Measurements from ENCODE around the gene SUMF2. TPM values are rescaled to one million over a fixed set of nuclear protein-coding genes. Genes with fewer than 3 reads are reported as not detected.

SUMF2 gene
- total and polyA plus RNA-seq, 2 of the 13 experiments (the other 11 are each of a cell fraction or from before 2014, with no cell fraction given) = 48.9 to 54.4 TPM

DNA sequence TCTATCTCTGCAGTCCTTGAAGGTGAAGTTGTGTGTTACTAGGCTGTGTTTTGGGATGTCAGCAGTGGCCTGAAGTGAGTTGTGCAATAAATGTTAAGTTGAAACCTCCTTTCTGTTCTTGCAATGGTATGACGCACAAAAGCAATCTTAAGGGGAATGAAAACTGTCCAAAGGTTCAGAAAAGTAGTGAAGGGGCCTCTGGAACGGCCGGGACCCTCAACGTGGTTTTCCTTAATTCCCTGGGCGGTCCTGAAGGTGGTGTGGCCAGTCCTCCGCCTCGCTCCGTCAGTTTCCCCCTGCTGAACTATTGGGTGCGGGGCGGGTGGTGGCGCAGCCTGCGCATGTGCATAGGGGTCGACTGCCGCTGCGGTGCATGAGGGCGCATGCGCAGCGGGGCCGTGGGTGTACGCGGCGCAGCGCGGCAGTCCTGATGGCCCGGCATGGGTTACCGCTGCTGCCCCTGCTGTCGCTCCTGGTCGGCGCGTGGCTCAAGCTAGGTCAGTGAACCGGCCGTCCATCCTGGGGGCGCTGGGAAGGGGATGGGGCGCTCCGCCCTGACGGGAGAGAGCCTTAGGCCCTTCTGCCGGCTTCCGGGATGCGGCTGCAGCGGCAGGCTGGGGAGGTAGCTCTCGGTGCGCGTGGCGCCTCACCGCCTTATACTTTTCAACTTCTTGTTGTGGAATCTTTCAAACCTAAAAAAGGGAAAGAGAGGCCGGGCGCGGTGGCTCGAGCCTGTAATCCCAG is at the start of gene SUMF2 (continued):
- TF ChIP-seq KMT2A (CRISPR knock-in tag; IDR thresholded peaks at IDR 0.05) (peak; percentile 67; the same call in 1 of the 2 replicates), ZNF296 (CRISPR knock-in tag; conservative IDR thresholded peaks at IDR 0.05) (no peak), ZNF609 (CRISPR knock-in tag; IDR thresholded peaks at IDR 0.05; ENCODE audit: borderline replicate concordance) (peak; percentile 14; the same call in 1 of the 2 replicates), MTA3 (CRISPR knock-in tag; IDR thresholded peaks at IDR 0.05) (no peak), MEIS1 (CRISPR knock-in tag; IDR thresholded peaks at IDR 0.05; ENCODE audit: borderline replicate concordance) (no peak; the same call in 1 of the 2 replicates), ZNF615 (CRISPR knock-in tag; IDR thresholded peaks at IDR 0.05; ENCODE audit: borderline replicate concordance) (no peak), NFYC (CRISPR knock-in tag; IDR thresholded peaks at IDR 0.05) (no peak; the same call in 1 of the 2 replicates), ZNF235 (CRISPR knock-in tag; IDR thresholded peaks at IDR 0.05; ENCODE audit: borderline replicate concordance) (no peak), ZNF672 (CRISPR knock-in tag; IDR thresholded peaks at IDR 0.05) (no peak), CREBL2 (CRISPR knock-in tag; IDR thresholded peaks at IDR 0.05; ENCODE audit: borderline replicate concordance) (no peak; the same call in 1 of the 2 replicates), SIN3B (IDR thresholded peaks at IDR 0.05; ENCODE audit: low read length) (no peak), ZNF597 (CRISPR knock-in tag; IDR thresholded peaks at IDR 0.05) (no peak)
- TF ChIP-seq, protein P1, sequence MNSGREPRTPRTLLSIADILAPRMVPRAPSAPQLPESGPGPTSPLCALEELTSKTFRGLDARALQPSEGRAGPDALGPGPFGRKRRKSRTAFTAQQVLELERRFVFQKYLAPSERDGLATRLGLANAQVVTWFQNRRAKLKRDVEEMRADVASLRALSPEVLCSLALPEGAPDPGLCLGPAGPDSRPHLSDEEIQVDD (CRISPR knock-in tag; IDR thresholded peaks at IDR 0.05; ENCODE audit: borderline replicate concordance) = no peak
- TF ChIP-seq, protein P2, sequence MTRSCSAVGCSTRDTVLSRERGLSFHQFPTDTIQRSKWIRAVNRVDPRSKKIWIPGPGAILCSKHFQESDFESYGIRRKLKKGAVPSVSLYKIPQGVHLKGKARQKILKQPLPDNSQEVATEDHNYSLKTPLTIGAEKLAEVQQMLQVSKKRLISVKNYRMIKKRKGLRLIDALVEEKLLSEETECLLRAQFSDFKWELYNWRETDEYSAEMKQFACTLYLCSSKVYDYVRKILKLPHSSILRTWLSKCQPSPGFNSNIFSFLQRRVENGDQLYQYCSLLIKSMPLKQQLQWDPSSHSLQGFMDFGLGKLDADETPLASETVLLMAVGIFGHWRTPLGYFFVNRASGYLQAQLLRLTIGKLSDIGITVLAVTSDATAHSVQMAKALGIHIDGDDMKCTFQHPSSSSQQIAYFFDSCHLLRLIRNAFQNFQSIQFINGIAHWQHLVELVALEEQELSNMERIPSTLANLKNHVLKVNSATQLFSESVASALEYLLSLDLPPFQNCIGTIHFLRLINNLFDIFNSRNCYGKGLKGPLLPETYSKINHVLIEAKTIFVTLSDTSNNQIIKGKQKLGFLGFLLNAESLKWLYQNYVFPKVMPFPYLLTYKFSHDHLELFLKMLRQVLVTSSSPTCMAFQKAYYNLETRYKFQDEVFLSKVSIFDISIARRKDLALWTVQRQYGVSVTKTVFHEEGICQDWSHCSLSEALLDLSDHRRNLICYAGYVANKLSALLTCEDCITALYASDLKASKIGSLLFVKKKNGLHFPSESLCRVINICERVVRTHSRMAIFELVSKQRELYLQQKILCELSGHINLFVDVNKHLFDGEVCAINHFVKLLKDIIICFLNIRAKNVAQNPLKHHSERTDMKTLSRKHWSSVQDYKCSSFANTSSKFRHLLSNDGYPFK (CRISPR knock-in tag; IDR thresholded peaks at IDR 0.05; ENCODE audit: borderline replicate concordance) = peak; percentile 55; the same call in 1 of the 2 replicates

Measured in HepG2 (cell line).